K562 (cell line): ENCODE results near the gene GMNN. TPM values are rescaled to one million over a fixed set of nuclear protein-coding genes. Genes with fewer than 3 reads are reported as not detected.

Experiments used
- ATF4 ChIP-seq: fragments of 450-650 bp; formaldehyde crosslinking; IDR thresholded peaks from 2 replicates; pipeline ENCODE4 v1.4.0; 2022; ENCODE audit warnings: mild to moderate bottlenecking, moderate library complexity
- CBX2 ChIP-seq: fragments of 200-600 bp; sonication (generic); IDR thresholded peaks from one replicate; pipeline ENCODE4 v1.6.1; 2012; ENCODE audit warnings: mild to moderate bottlenecking, low read length, inconsistent platforms; ENCODE audit not compliant: insufficient read depth, poor library complexity, severe bottlenecking
- CEBPZ ChIP-seq: fragments of 150-350 bp; IDR thresholded peaks from 2 replicates; pipeline ENCODE4 v1.6.1; 2014; ENCODE audit warnings: low read depth, mild to moderate bottlenecking, low read length, borderline replicate concordance
- CXXC5 ChIP-seq: fragments of 250-450 bp; sonication (Bioruptor Pico); IDR thresholded peaks from 2 replicates; pipeline ENCODE4 v1.8.0; 2022; ENCODE audit warnings: inconsistent platforms, mild to moderate bottlenecking, moderate library complexity
- KDM1A ChIP-seq, 2 experiments: fragments of 450-650 bp; IDR thresholded peaks; 2 replicates each; pipeline ENCODE4 v1.6.1; 2016; ENCODE audit warnings: mild to moderate bottlenecking in 2 of 2
- MTA1 ChIP-seq: fragments of 450-650 bp; IDR thresholded peaks from 2 replicates; pipeline ENCODE4 v1.6.1; 2017; ENCODE audit warnings: borderline replicate concordance
- MTF1 ChIP-seq: fragments of 250-450 bp; sonication (Bioruptor Pico); IDR thresholded peaks from 2 replicates; pipeline ENCODE4 v1.9.0; 2021; ENCODE audit warnings: moderate library complexity, mild to moderate bottlenecking, inconsistent platforms, borderline replicate concordance
- NFE2 ChIP-seq: IDR thresholded peaks from 2 replicates; pipeline ENCODE4 v1.6.1; 2014; ENCODE audit warnings: antibody characterized with exemption, low read depth
- PPARD ChIP-seq: fragments of 250-450 bp; sonication (Bioruptor Pico); IDR thresholded peaks from 2 replicates; pipeline ENCODE4 v1.8.0; 2022; ENCODE audit warnings: inconsistent platforms, mild to moderate bottlenecking, moderate library complexity
- PRPF4 ChIP-seq: fragments of 200-400 bp; formaldehyde crosslinking; IDR thresholded peaks from one replicate; pipeline ENCODE4 v1.6.1; 2017; ENCODE audit warnings: low read length, low read depth, mild to moderate bottlenecking; ENCODE audit not compliant: insufficient read depth, poor library complexity, severe bottlenecking
- RFX5 ChIP-seq: IDR thresholded peaks from 2 replicates; pipeline ENCODE4 v1.6.1; 2011; ENCODE audit warnings: low read depth, mild to moderate bottlenecking, improper control_type of control experiment, low read length
- SIRT6 ChIP-seq: IDR thresholded peaks from one replicate; pipeline ENCODE4 v1.6.1; 2012; ENCODE audit warnings: low read depth, mild to moderate bottlenecking, control low read depth, inconsistent platforms, low read length, moderate library complexity
- TAF9B ChIP-seq: fragments of 450-650 bp; IDR thresholded peaks from 2 replicates; pipeline ENCODE4 v1.6.1; 2018; ENCODE audit warnings: mild to moderate bottlenecking; ENCODE audit not compliant: partially characterized antibody
- TCF3 ChIP-seq: sonication (generic); formaldehyde crosslinking; IDR thresholded peaks from 2 replicates; pipeline ENCODE4 v1.4.0; 2020; ENCODE audit warnings: mild to moderate bottlenecking, missing genetic modification reagents
- U2AF2 ChIP-seq: fragments of 200-400 bp; formaldehyde crosslinking; optimal IDR thresholded peaks from 2 replicates; pipeline ENCODE3; 2017; ENCODE audit warnings: low read depth, mild to moderate bottlenecking, low read length
- YY1 ChIP-seq, 3 experiments: IDR thresholded peaks; 2 replicates each; pipeline ENCODE4 v1.6.1; 2011; ENCODE audit warnings: low read length in 2 of 3, mild to moderate bottlenecking in 2 of 3, moderate library complexity in 2 of 3, borderline replicate concordance in 1 of 3, control low read depth in 1 of 3, low read depth in 1 of 3; ENCODE audit not compliant: insufficient read depth in 3 of 3, insufficient replicate concordance in 2 of 3, control insufficient read depth in 1 of 3, insufficient read length in 1 of 3; ENCODE audit errors: extremely low read depth in 1 of 3
- ZNF143 ChIP-seq: sonication (generic); formaldehyde crosslinking; IDR thresholded peaks from 2 replicates; pipeline ENCODE4 v1.9.0; 2022; ENCODE audit warnings: mild to moderate bottlenecking, missing genetic modification reagents
- ZNF3 ChIP-seq: fragments of 250-450 bp; sonication (Bioruptor Pico); IDR thresholded peaks from 2 replicates; pipeline ENCODE4 v1.5.0; 2021; ENCODE audit warnings: mild to moderate bottlenecking, moderate library complexity
- ZNF354B ChIP-seq: fragments of 250-450 bp; sonication (Bioruptor Pico); IDR thresholded peaks from 2 replicates; pipeline ENCODE4 v1.4.0; 2020
- polyA plus RNA-seq, 8 experiments: library from polyadenylated mRNA; depleted of rRNA in 4 of 8; stranded (reverse) in 5 of 8; unstranded in 3 of 8; fragments of >200 nt; fragmentation: Nextera tagmentation in 2 of 8; fragmentation: Illumina TruSeq in 1 of 8; extraction: Ambion mirVana in 2 of 8; extraction: Trizol in 1 of 8; gene quantifications; 2 replicates each; pipeline versions ENCODE4 v1.2.1 to v1.2.3, GENCODE V29; 2011 to 2014; ENCODE audit warnings: inconsistent platforms in 1 of 8, missing spikeins in 1 of 8
- total RNA-seq, 7 experiments: library from RNA; depleted of rRNA in 6 of 7; stranded (reverse); fragments of >200 nt in 6 of 7; fragmentation: Illumina TruSeq in 2 of 7; extraction: Trizol in 2 of 7; gene quantifications; 2 replicates each; pipeline versions ENCODE4 v1.2.1 to v1.2.3, GENCODE V29; 2011 to 2021; ENCODE audit warnings: low replicate concordance in 1 of 7
- TF ChIP-seq, protein P1 (sequence below): fragments of 450-650 bp; formaldehyde crosslinking; IDR thresholded peaks from 2 replicates; pipeline ENCODE4 v1.4.0; 2022; ENCODE audit warnings: missing genetic modification characterization
- TF ChIP-seq, protein P2 (sequence below): sonication (generic); formaldehyde crosslinking; IDR thresholded peaks from 2 replicates; pipeline ENCODE4 v1.9.0; 2022; ENCODE audit warnings: mild to moderate bottlenecking, missing genetic modification reagents

The GMNN gene
- total and polyA plus RNA-seq, 9 of the 15 experiments (the other 6 are each of a cell fraction or from before 2014, with no cell fraction given): 144 to 370 (median 210) TPM

GRCh38 chr6:24755279-24755678, 19.5 kb upstream of the GMNN start (continued):
- no peak for TF ChIP-seq ZNF143 (CRISPR knock-in tag)
- no peak for TF ChIP-seq PRPF4
- TF ChIP-seq ZNF3 (CRISPR knock-in tag): no peak
- no peak for TF ChIP-seq ATF4 (CRISPR knock-in tag)
- TF ChIP-seq SIRT6: no peak
- no peak for TF ChIP-seq KDM1A (IDR thresholded peaks at IDR 0.05)
- no peak for TF ChIP-seq CEBPZ
- no peak for TF ChIP-seq MTA1
- no peak for TF ChIP-seq PPARD (CRISPR knock-in tag)
- TF ChIP-seq RFX5: no peak
- TF ChIP-seq U2AF2: no peak
- no peak for TF ChIP-seq CBX2
- no peak for TF ChIP-seq CXXC5 (CRISPR knock-in tag)
- TF ChIP-seq, protein P1, sequence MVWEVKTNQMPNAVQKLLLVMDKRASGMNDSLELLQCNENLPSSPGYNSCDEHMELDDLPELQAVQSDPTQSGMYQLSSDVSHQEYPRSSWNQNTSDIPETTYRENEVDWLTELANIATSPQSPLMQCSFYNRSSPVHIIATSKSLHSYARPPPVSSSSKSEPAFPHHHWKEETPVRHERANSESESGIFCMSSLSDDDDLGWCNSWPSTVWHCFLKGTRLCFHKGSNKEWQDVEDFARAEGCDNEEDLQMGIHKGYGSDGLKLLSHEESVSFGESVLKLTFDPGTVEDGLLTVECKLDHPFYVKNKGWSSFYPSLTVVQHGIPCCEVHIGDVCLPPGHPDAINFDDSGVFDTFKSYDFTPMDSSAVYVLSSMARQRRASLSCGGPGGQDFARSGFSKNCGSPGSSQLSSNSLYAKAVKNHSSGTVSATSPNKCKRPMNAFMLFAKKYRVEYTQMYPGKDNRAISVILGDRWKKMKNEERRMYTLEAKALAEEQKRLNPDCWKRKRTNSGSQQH (CRISPR knock-in tag): no peak
- no peak for TF ChIP-seq TCF3 (CRISPR knock-in tag)
- TF ChIP-seq ZNF354B (CRISPR knock-in tag): no peak
- TF ChIP-seq NFE2: peak; percentile 98
- TF ChIP-seq MTF1 (CRISPR knock-in tag): no peak
- TF ChIP-seq YY1 (IDR thresholded peaks at IDR 0.05; ENCODE audit: borderline replicate concordance in 1 of 3, control insufficient read depth in 1 of 3, extremely low read depth in 1 of 3, insufficient read depth in 3 of 3, insufficient read length in 1 of 3, insufficient replicate concordance in 2 of 3, low read depth in 1 of 3, low read length in 2 of 3): no peak
- TF ChIP-seq, protein P2, sequence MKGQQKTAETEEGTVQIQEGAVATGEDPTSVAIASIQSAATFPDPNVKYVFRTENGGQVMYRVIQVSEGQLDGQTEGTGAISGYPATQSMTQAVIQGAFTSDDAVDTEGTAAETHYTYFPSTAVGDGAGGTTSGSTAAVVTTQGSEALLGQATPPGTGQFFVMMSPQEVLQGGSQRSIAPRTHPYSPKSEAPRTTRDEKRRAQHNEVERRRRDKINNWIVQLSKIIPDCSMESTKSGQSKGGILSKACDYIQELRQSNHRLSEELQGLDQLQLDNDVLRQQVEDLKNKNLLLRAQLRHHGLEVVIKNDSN (CRISPR knock-in tag): no peak
- TF ChIP-seq TAF9B: no peak
